Measurements from ENCODE around the gene SYTL2. TPM values are rescaled to one million over a fixed set of nuclear protein-coding genes. Genes with fewer than 3 reads are reported as not detected.

Gene SYTL2
- total RNA-seq, 2 donors from 2014 or later = 1.7 to 3.4 TPM

- no peak for TF ChIP-seq CTCF (conservative IDR thresholded peaks at IDR 0.05)
- Mint-ChIP-seq H3K27me3 (ENCODE audit: insufficient read depth) (peaks cover 7% of the 10 kb centered on the region), H3K9me3 (no peaks in the 10 kb centered on the region), H3K36me3 (ENCODE audit: low read depth) (no peaks in the 10 kb centered on the region), H3K4me3 (no peak overlapping the region), H3K27ac (no peak overlapping the region), H3K4me1 (peaks cover 3% of the 10 kb centered on the region)
- Histone ChIP-seq H3K36me3 (ENCODE audit: control insufficient read depth, insufficient read depth, low read length) (no peaks in the 10 kb centered on the region), H3K9ac (ENCODE audit: extremely low read depth, low read length, poor library complexity, severe bottlenecking) (no peak overlapping the region), H3K9me3 (ENCODE audit: control insufficient read depth, low read length) (no peaks in the 10 kb centered on the region), H3K27ac (ENCODE audit: low read depth, low read length) (no peak overlapping the region), H3K4me1 (ENCODE audit: control insufficient read depth, insufficient read depth, low read length) (no peaks in the 10 kb centered on the region), H3K4me3 (ENCODE audit: low read length) (no peak overlapping the region), H3K27me3 (ENCODE audit: control insufficient read depth, insufficient read depth, low read length, poor library complexity, severe bottlenecking) (no peaks in the 10 kb centered on the region)
- WGBS, 2 experiments (ENCODE audit: insufficient coverage in 1 of 2, insufficient read length in 1 of 2) = 94 to 100% methylated on average over 1 to 2 of the region's 2 CpGs
- no peak for DNase-seq
Measured at GRCh38 chr11:85803920-85804319, 7.0 kb downstream of the SYTL2 start.

- Mint-ChIP-seq H3K27me3 (ENCODE audit: insufficient read depth) (peaks cover 7% of the 10 kb centered on the region), H3K27ac (no peak overlapping the region)
- no peaks in the 10 kb centered on the region for H3K4me1 ChIP-seq (ENCODE audit: control insufficient read depth, insufficient read depth, low read length)
Measured at GRCh38 chr11:85803303-85803702, 7.6 kb downstream of the SYTL2 start.

DNA sequence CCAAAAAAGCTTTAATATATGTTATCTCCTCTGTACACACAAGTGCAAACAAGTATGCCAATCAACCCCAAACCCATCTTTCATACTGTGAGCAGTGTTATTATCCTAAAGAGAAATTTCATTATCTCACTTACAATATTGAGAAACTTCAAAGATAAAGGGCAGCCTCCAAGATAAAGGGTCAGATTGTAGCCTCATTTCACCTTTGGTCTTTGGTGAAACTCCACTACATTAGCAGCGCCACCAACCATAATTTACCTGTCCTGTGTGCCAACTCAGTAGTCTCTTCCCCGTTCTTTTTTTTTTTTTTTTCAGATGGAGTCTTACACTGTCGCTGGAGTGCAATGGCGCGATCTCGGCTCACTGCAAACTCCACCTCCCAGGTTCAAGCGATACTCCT is 9.4 kb downstream of the SYTL2 start:
- no peaks in the 10 kb centered on the region for H3K27me3 ChIP-seq (ENCODE audit: control insufficient read depth, insufficient read depth, low read length, poor library complexity, severe bottlenecking)
- no peaks in the 10 kb centered on the region for H3K9me3 Mint-ChIP-seq
- no peak overlapping the region for H3K27ac Mint-ChIP-seq
- H3K9me3 ChIP-seq (ENCODE audit: control insufficient read depth, low read length) = no peaks in the 10 kb centered on the region
- H3K27me3 Mint-ChIP-seq (ENCODE audit: insufficient read depth) = peaks cover 4% of the 10 kb centered on the region
- no peak overlapping the region for H3K27ac ChIP-seq (ENCODE audit: low read depth, low read length)
- H3K4me1 Mint-ChIP-seq = peaks cover 3% of the 10 kb centered on the region
- no peak overlapping the region for H3K9ac ChIP-seq (ENCODE audit: extremely low read depth, low read length, poor library complexity, severe bottlenecking)
- WGBS, 2 experiments (ENCODE audit: insufficient coverage in 1 of 2, insufficient read length in 1 of 2) = 91 to 100% methylated on average over 6 to 7 of the region's 7 CpGs
- H3K4me3 ChIP-seq (ENCODE audit: low read length) = no peak overlapping the region
- H3K36me3 ChIP-seq (ENCODE audit: control insufficient read depth, insufficient read depth, low read length) = no peaks in the 10 kb centered on the region
- H3K4me1 ChIP-seq (ENCODE audit: control insufficient read depth, insufficient read depth, low read length) = no peaks in the 10 kb centered on the region
- H3K36me3 Mint-ChIP-seq (ENCODE audit: low read depth) = no peaks in the 10 kb centered on the region
- no peak overlapping the region for H3K4me3 Mint-ChIP-seq
- no peak for DNase-seq
- no peak for TF ChIP-seq CTCF (conservative IDR thresholded peaks at IDR 0.05)

More at GRCh38 chr11:85803303-85803702, 7.6 kb downstream of the SYTL2 start:
- Histone ChIP-seq H3K27me3 (ENCODE audit: control insufficient read depth, insufficient read depth, low read length, poor library complexity, severe bottlenecking) (no peaks in the 10 kb centered on the region), H3K9me3 (ENCODE audit: control insufficient read depth, low read length) (no peaks in the 10 kb centered on the region), H3K27ac (ENCODE audit: low read depth, low read length) (no peak overlapping the region), H3K4me3 (ENCODE audit: low read length) (no peak overlapping the region), H3K9ac (ENCODE audit: extremely low read depth, low read length, poor library complexity, severe bottlenecking) (no peak overlapping the region), H3K36me3 (ENCODE audit: control insufficient read depth, insufficient read depth, low read length) (no peaks in the 10 kb centered on the region)
- Mint-ChIP-seq H3K4me3 (no peak overlapping the region), H3K36me3 (ENCODE audit: low read depth) (no peaks in the 10 kb centered on the region), H3K9me3 (no peaks in the 10 kb centered on the region), H3K4me1 (peaks cover 3% of the 10 kb centered on the region)
- WGBS, 2 experiments (ENCODE audit: insufficient coverage in 1 of 2, insufficient read length in 1 of 2) = 100% methylated on average over 1 of the region's 1 CpG; no CpG with 5 or more reads in 1 of the 2 experiments
- DNase-seq = no peak
- TF ChIP-seq CTCF (conservative IDR thresholded peaks at IDR 0.05) = no peak

All from endodermal cell (in vitro differentiated cells).